ENCODE measurements around the gene MTMR12. TPM values are rescaled to one million over a fixed set of nuclear protein-coding genes. Genes with fewer than 3 reads are reported as not detected.

MTMR12 gene
- total and polyA plus RNA-seq, 2 of the 8 experiments (the other 6 are each of a cell fraction or from before 2014, with no cell fraction given): 19.1 to 59.3 TPM

DNA sequence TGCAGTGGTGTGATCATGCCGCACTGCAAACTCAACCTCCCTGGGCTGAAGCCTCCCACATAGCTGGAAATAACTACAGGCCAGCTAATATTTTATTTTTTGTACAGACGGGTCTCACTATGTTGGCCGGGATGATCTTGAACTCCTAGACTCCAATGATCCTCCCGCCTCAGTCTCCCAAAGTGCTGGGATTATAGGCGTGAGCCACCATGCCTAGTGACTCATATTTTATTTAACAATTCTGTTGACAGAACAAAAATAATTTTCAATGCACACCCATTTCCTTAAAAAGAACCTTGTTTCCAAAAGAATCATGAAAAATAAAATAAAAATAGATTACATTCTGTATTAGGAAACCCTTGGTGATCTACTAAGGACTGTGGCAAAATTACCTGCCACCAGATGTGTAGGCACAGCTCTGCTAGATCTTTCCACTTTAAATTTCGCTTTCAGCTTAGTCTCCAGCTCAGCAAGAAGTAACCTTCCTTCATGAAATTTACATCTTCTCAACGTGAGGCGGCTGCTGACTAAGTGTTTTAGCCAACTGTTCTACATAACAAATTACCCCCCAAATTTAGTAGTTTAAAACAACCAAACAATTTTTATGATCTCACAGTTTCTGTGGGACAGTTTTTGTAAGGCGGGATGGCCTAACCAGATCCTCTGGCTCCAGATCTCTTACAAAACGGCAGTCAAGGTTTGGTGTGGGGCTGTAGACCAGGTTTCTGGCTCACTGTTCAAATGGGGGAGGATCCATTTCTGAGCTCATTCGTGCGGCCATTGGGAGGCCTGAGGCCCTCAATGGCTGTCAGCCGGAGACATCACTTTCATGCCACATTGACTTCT is 106.0 kb downstream of the MTMR12 start (continued):
- TF ChIP-seq, protein P1, sequence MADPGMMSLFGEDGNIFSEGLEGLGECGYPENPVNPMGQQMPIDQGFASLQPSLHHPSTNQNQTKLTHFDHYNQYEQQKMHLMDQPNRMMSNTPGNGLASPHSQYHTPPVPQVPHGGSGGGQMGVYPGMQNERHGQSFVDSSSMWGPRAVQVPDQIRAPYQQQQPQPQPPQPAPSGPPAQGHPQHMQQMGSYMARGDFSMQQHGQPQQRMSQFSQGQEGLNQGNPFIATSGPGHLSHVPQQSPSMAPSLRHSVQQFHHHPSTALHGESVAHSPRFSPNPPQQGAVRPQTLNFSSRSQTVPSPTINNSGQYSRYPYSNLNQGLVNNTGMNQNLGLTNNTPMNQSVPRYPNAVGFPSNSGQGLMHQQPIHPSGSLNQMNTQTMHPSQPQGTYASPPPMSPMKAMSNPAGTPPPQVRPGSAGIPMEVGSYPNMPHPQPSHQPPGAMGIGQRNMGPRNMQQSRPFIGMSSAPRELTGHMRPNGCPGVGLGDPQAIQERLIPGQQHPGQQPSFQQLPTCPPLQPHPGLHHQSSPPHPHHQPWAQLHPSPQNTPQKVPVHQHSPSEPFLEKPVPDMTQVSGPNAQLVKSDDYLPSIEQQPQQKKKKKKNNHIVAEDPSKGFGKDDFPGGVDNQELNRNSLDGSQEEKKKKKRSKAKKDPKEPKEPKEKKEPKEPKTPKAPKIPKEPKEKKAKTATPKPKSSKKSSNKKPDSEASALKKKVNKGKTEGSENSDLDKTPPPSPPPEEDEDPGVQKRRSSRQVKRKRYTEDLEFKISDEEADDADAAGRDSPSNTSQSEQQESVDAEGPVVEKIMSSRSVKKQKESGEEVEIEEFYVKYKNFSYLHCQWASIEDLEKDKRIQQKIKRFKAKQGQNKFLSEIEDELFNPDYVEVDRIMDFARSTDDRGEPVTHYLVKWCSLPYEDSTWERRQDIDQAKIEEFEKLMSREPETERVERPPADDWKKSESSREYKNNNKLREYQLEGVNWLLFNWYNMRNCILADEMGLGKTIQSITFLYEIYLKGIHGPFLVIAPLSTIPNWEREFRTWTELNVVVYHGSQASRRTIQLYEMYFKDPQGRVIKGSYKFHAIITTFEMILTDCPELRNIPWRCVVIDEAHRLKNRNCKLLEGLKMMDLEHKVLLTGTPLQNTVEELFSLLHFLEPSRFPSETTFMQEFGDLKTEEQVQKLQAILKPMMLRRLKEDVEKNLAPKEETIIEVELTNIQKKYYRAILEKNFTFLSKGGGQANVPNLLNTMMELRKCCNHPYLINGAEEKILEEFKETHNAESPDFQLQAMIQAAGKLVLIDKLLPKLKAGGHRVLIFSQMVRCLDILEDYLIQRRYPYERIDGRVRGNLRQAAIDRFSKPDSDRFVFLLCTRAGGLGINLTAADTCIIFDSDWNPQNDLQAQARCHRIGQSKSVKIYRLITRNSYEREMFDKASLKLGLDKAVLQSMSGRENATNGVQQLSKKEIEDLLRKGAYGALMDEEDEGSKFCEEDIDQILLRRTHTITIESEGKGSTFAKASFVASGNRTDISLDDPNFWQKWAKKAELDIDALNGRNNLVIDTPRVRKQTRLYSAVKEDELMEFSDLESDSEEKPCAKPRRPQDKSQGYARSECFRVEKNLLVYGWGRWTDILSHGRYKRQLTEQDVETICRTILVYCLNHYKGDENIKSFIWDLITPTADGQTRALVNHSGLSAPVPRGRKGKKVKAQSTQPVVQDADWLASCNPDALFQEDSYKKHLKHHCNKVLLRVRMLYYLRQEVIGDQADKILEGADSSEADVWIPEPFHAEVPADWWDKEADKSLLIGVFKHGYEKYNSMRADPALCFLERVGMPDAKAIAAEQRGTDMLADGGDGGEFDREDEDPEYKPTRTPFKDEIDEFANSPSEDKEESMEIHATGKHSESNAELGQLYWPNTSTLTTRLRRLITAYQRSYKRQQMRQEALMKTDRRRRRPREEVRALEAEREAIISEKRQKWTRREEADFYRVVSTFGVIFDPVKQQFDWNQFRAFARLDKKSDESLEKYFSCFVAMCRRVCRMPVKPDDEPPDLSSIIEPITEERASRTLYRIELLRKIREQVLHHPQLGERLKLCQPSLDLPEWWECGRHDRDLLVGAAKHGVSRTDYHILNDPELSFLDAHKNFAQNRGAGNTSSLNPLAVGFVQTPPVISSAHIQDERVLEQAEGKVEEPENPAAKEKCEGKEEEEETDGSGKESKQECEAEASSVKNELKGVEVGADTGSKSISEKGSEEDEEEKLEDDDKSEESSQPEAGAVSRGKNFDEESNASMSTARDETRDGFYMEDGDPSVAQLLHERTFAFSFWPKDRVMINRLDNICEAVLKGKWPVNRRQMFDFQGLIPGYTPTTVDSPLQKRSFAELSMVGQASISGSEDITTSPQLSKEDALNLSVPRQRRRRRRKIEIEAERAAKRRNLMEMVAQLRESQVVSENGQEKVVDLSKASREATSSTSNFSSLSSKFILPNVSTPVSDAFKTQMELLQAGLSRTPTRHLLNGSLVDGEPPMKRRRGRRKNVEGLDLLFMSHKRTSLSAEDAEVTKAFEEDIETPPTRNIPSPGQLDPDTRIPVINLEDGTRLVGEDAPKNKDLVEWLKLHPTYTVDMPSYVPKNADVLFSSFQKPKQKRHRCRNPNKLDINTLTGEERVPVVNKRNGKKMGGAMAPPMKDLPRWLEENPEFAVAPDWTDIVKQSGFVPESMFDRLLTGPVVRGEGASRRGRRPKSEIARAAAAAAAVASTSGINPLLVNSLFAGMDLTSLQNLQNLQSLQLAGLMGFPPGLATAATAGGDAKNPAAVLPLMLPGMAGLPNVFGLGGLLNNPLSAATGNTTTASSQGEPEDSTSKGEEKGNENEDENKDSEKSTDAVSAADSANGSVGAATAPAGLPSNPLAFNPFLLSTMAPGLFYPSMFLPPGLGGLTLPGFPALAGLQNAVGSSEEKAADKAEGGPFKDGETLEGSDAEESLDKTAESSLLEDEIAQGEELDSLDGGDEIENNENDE (IDR thresholded peaks at IDR 0.05; ENCODE audit: insufficient replicate concordance, low read length): no peak
- no peak for TF ChIP-seq MAFK (IDR thresholded peaks at IDR 0.05; ENCODE audit: low read depth, low read length)

All from H1 (cell line).